ENCODE measurements around the gene AUP1. TPM values are rescaled to one million over a fixed set of nuclear protein-coding genes. Genes with fewer than 3 reads are reported as not detected.

AUP1 gene
- total RNA-seq, 4 donors from 2014 or later: 111 to 170 (median 145) TPM

DNA sequence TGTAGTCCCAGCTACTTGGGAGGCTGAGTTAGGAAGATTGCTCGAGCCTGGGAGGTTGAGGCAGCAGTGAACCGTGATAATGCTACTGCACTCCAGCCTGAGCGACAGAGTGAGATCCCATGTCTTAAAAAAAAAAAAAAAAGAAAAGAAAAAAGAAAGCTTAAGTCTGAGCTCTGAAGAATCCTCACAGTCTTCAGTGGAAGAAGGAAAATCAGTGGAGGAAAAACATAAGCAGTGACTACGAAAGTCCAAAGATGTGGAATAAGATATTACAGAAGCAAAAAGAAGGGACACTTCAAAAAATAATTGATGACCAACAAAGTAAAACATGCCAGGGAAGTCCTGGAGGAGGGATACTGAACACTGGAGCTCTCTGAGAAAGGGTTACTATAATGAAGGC is 19.2 kb downstream of the AUP1 start:
- H3K36me3 ChIP-seq: peaks cover 7% of the 10 kb centered on the region
- DNase-seq (ENCODE audit: low spot score in 2 of 2): no peak
- peaks cover 50% of the 10 kb centered on the region for H3K4me1 ChIP-seq
- TF ChIP-seq EP300 (IDR thresholded peaks at IDR 0.05) (no peak), POLR2A (IDR thresholded peaks at IDR 0.05) (no peak), POLR2AphosphoS5 (IDR thresholded peaks at IDR 0.05) (no peak)
- TF ChIP-seq, protein P1, sequence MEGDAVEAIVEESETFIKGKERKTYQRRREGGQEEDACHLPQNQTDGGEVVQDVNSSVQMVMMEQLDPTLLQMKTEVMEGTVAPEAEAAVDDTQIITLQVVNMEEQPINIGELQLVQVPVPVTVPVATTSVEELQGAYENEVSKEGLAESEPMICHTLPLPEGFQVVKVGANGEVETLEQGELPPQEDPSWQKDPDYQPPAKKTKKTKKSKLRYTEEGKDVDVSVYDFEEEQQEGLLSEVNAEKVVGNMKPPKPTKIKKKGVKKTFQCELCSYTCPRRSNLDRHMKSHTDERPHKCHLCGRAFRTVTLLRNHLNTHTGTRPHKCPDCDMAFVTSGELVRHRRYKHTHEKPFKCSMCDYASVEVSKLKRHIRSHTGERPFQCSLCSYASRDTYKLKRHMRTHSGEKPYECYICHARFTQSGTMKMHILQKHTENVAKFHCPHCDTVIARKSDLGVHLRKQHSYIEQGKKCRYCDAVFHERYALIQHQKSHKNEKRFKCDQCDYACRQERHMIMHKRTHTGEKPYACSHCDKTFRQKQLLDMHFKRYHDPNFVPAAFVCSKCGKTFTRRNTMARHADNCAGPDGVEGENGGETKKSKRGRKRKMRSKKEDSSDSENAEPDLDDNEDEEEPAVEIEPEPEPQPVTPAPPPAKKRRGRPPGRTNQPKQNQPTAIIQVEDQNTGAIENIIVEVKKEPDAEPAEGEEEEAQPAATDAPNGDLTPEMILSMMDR (IDR thresholded peaks at IDR 0.05): no peak
- 96% methylated on average over 4 of the region's 4 CpGs for WGBS
- peaks cover 61% of the 10 kb centered on the region for H3K27me3 ChIP-seq
- H3K9me3 ChIP-seq: no peaks in the 10 kb centered on the region
- no peak overlapping the region for H3K4me3 ChIP-seq
- no peak overlapping the region for H3K27ac ChIP-seq

DNA sequence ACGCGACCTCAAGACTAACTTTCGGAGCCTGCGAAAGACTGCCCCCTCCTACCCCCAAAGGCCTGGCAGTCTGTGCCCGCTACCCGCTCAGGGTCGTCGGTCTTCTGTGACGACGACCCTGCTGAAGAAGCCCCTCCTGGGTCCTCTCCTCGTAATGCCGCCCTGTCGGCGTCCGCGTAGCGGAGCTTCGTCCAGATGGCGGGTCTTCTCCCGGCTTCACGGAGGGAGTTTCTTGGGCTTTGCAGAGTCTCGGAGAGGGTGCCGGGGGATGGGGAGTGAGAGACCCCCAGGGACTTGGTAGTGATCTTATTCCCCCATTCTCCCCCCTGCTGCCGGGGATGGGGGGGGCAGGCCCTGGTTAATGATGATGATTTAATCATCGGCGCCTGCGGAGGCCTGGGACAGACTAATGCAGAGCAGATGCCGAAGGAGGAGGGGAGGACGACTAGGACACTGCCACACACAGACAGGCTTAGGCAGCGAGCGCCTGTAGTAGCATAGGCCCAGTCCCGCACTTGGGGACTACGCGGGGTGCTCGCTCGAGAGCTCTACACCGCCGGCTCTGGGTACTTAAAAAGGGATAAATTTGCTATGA is 21.5 kb downstream of the AUP1 start:
- WGBS: 9% methylated on average over 35 of the region's 38 CpGs
- peaks cover 42% of the 10 kb centered on the region for H3K27me3 ChIP-seq
- H3K4me3 ChIP-seq: peak overlapping the region; percentile 79
- peak in 1 of 2 donors; percentile 82 for DNase-seq (ENCODE audit: low spot score in 2 of 2)
- peaks cover 47% of the 10 kb centered on the region for H3K4me1 ChIP-seq
- H3K27ac ChIP-seq: peak overlapping the region; percentile 99
- TF ChIP-seq, protein P1 (IDR thresholded peaks at IDR 0.05): no peak
- no peak for TF ChIP-seq POLR2AphosphoS5 (IDR thresholded peaks at IDR 0.05)
- no peak for TF ChIP-seq EP300 (IDR thresholded peaks at IDR 0.05)
- TF ChIP-seq POLR2A (IDR thresholded peaks at IDR 0.05): no peak
- no peaks in the 10 kb centered on the region for H3K9me3 ChIP-seq
- peaks cover 16% of the 10 kb centered on the region for H3K36me3 ChIP-seq

DNA sequence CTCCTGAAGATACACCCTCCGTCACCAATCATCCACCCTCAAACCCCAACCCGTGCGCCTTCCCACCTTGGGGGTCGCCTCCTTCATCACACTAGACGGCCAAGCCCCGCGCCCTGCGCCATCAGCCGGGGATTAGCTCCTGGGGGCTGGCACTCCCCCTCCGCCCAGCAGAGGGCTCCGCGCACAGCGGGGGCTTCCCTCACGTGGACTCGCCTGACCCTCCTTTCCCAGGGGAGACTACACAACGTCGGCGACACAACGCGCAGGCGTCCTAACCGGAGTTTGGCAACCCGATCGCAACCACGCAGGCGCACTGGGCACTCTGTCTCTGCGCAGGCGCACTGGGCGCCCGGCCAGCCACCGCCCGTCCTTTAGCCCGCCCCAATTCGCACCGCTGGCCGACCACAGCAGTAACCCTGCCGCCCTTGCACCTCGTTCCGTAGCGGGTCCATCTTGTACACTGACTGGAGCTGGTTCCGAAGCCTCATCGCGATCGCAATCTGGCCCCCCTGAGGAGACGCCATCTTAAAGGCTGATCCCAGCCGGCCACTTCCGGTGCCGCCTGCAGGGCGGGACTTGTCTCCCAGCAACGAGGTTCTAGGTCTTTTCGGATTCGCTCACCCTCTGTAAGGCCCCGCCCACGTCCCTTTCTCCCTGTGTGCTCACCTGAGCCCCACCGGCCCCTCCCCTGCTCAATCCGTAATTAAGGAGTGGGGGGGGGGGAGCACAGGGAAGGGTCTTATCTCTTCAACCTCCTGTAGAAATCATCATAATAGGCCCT is 22.2 kb downstream of the AUP1 start, which contains the start of gene PCGF1:
Gene PCGF1 (minus strand): TSS at position 551 of the 781 bp plus-strand sequence. CDS start 27 bp downstream, at position 524.
- H3K27me3 ChIP-seq: peaks cover 42% of the 10 kb centered on the region
- no peaks in the 10 kb centered on the region for H3K9me3 ChIP-seq
- H3K36me3 ChIP-seq: peaks cover 16% of the 10 kb centered on the region
- peak; percentile 98 to 99 for DNase-seq (ENCODE audit: low spot score in 2 of 2)
- WGBS: 1% methylated on average over 52 of the region's 56 CpGs
- peak within 1 kb of the TSS; percentile 79 for H3K4me3 ChIP-seq
- TF ChIP-seq, protein P1 (IDR thresholded peaks at IDR 0.05): peak in 1 of 2 donors; percentile 33
- TF ChIP-seq POLR2AphosphoS5 (IDR thresholded peaks at IDR 0.05): peak; percentile 7 to 82 (median 51)
- TF ChIP-seq POLR2A (IDR thresholded peaks at IDR 0.05): no peak
- peak within 1 kb of the TSS; percentile 99 for H3K27ac ChIP-seq
- peaks cover 54% of the 10 kb centered on the region for H3K4me1 ChIP-seq

DNA sequence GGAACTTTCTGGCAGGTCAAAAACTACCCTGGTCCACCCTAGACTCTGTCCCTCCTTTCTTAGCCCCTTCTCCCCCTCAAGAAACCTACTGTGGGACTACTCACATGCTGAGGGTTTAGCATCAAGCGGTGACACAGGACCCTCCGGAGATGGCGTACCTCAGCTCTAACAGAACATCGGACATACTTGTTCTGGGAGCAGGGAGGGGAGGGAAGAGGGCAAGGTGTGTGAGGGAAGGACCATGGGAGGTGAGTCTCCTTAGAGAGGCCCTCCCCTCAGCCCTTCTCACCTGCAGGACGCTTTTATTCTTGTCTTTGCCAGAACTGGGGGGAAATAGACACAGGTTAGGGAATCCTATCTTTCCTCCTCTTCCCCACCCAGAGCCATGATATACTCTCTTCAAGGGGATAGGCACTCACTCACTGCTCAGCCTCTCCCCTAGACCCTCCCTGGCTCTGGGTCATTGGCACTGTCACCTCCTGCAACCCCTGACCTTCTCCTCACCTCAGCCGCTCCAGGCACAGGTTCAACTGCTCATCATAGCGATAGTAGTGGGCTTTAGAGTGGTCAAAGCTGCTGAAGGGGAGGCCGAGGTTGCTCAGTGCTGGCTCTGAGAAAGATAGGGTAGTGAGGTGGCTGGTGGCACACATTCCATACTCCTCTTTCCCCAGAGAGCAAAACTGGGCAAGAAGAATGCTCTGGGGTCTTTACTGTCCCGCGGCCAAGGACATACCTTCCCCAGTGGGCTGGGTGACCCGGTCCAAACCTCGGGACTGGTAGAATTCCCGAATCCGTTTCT is 23.9 kb downstream of the AUP1 start:
- no peak for TF ChIP-seq EP300 (IDR thresholded peaks at IDR 0.05)
- H3K27ac ChIP-seq: no peak overlapping the region
- no peak for DNase-seq (ENCODE audit: low spot score in 2 of 2)
- H3K36me3 ChIP-seq: peaks cover 16% of the 10 kb centered on the region
- H3K4me3 ChIP-seq: peak overlapping the region; percentile 79
- peaks cover 59% of the 10 kb centered on the region for H3K4me1 ChIP-seq
- WGBS: 94% methylated on average over 14 of the region's 14 CpGs
- no peaks in the 10 kb centered on the region for H3K9me3 ChIP-seq
- H3K27me3 ChIP-seq: peaks cover 40% of the 10 kb centered on the region

DNA sequence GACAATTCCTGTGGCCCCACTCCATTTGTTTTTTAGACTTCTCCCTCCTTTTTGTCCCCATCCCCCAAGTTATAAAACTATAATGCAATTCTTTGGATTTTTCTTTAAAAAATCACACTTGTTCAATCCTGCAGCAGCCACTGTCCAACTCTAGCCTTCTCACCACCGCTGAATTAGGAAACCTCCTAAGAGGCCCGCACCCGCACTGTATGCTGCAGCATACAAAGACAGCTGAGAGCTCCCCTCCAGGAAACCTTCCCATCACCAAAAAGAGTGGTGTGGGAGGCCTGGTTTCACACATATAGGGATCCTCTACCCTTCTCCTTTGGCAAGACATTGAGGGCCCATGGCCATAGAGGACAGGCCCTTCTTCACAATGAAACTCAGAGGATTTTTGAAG is 24.9 kb downstream of the AUP1 start:
- TF ChIP-seq EP300 (IDR thresholded peaks at IDR 0.05): no peak
- TF ChIP-seq, protein P1 (IDR thresholded peaks at IDR 0.05): no peak
- TF ChIP-seq POLR2A (IDR thresholded peaks at IDR 0.05): no peak
- TF ChIP-seq POLR2AphosphoS5 (IDR thresholded peaks at IDR 0.05): no peak
- Histone ChIP-seq H3K4me1 (peaks cover 61% of the 10 kb centered on the region), H3K36me3 (peaks cover 16% of the 10 kb centered on the region), H3K9me3 (no peaks in the 10 kb centered on the region), H3K27me3 (peaks cover 40% of the 10 kb centered on the region), H3K27ac (no peak overlapping the region), H3K4me3 (no peak overlapping the region)
- no peak for DNase-seq (ENCODE audit: low spot score in 2 of 2)
- WGBS: 94% methylated on average over 3 of the region's 3 CpGs
